Measurements from ENCODE around the gene KANSL1L.

The KANSL1L gene

DNA sequence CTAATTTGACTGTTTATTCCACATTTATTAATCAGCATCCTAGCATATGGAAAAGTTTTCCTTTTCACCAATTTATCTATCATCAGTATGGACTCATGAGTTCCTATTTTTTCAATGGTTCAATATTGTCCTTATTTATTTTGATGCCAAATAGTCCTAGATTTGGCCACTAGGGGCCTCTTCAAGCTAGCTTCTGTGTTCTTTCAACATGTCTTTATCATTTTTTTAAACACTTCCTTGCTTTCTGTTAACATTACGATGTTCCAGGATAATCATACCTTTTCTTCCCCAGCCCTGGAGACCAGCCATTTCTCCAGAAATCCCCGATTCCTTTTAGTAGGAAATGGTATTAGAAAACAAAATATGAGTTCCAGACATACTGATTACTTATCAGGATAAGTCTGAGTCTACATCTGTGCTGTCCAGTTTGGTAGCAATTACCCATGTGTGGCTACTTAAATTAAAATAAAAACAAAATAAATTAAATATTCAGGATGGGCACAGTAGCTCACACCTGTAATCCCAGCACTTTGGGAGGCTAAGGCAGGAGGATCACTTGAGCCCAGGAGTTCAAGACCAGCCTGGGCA is 98.2 kb downstream of the KANSL1L start:
- no peak for DNase-seq (ENCODE audit: low read depth)

DNA sequence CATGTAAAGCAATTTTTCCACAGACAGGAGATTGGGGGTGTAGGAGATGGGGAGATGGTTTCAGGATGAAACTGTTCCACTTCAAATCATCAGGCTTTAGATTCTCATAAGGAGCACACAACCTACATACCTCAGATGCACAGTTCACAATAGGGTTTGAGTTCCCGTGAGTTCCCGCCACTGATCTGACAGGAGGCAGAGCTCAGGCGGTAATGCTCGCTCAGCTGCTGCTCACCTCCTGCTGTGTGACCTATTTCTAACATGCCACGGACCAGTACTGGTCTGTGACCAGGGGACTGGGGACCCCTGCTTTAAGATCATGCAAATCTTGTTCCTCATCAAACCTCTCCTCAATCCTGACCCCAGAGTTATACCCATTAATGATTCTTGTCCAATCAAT is 98.7 kb downstream of the KANSL1L start:
- DNase-seq (ENCODE audit: low read depth) = no peak

DNA sequence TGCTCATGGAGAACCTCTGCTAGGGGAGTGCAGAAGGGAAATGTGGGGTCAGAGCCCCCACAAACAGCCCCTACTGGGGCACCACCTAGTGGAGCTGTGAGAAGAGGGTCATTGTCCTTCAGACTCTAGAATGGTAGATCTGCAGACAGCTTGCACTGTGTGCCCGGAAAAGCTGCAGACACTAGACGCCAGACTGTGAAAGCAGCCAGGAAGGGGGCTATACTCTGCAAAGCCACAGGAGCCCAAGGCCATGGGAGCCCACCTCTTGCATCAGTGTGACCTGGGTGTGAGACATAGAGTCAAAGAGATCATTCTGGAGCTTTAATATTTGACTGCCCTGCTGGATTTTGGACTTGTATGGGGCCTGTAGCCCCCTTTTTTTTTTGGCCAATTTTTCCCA is 107.9 kb downstream of the KANSL1L start:
- DNase-seq (ENCODE audit: low read depth) = no peak

DNA sequence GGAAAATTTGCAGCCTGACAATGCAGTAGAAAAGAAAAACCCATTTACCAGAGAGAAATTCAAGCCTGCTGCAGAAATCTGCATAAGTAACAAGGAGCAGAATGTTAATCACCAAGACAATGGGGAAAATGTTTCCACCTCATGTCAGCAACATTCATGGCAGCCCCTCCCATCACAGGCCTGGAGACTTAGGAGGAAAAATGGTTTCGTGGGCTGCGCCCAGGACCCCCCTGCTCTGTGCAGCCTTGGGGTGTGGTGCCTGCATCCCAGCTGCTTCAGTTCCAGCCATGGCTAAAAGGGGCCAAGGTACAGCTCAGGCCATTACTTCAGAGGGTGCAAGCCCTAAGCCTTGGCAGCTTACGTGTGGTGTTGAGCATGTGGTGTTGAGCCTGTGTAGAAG is 115.4 kb downstream of the KANSL1L start:
- DNase-seq (ENCODE audit: low read depth) = no peak

DNA sequence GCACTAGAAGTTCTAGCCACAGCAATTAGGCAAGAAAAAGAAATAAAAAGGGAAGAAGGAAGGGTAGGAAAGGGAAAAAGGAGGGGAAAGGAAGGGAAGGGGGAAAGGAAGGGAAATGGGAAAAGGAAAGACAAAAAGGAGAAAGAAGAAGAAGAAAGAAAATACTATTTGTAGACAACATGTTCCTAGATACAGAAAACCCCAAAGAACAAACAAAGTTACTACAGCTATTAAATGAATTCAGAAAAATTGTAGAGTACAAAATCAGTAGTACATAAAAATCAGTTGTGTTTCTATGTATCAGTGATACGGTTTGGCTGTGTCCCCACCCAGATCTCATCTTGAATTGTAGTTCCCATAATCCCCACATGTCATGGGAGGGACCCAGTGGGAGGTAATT is 116.5 kb downstream of the KANSL1L start:
- no peak for DNase-seq (ENCODE audit: low read depth)

DNA sequence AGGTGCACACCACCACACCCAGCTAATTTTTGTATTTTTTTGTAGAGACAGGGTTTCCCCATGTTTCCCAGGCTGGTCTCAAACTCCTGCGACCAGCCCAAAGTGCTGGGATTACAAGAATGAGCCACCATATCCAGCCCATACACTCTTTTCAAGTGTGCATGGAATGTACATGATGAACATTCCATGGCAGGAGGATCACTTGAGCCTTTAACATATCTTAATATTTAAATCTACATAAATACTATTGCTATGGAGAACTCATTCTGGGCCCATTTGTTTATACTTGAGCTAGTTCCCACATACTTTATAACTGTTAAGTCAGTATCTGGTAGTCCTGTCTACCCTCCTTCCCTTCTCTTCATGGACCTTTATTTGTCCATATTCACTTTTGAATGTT is 120.3 kb downstream of the KANSL1L start:
- DNase-seq (ENCODE audit: low read depth) = no peak

DNA sequence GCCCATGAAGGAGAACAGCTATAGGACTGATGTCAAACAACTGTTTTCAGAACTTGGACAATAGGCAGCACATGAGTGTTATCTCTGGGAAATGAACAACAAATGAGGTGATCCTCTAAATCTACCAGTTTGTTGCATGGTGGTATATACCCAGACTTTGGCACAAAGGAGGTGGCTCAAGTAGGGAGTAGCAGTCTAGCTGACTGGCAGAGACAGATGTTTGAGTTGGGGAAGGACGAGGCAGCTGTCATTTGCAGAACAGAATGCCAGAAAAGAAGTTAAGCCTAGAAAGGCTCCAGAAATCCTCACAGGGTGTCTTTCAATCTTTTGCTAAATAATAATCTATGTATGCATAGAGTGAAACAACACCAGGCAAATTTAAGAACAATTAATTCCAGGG is 121.4 kb downstream of the KANSL1L start:
- DNase-seq (ENCODE audit: low read depth) = no peak

DNA sequence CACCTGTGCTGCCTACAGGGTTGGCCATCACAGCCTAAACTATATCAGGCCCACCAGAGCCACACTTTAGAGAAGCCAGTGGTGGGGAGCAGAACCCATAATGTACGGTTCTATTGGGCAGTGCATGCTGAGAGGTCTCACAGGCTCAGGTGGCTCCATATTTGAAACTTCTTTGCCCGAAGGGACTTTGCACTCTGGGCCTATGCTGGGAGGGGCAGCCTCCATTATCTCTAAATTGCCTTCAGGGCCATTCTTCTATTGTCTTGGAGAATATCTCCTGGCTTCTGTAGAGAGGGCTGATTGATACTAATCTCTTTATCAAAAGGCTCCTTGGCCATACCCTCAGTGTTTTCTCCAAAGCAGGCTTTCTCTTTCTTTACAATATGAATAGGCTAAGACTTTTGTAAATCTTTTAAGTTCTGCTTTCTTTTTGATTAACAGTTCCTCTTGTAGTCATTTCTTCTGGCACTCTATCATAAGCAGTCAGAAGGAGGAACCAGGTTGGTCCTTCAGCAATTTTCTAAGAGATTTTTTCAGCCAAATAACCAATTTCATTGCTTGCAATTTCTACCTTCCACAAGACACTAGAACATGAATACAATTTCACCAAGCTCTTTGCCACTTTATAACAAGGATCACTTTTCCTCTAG is 124.2 kb downstream of the KANSL1L start:
- no peak for DNase-seq (ENCODE audit: low read depth)

DNA sequence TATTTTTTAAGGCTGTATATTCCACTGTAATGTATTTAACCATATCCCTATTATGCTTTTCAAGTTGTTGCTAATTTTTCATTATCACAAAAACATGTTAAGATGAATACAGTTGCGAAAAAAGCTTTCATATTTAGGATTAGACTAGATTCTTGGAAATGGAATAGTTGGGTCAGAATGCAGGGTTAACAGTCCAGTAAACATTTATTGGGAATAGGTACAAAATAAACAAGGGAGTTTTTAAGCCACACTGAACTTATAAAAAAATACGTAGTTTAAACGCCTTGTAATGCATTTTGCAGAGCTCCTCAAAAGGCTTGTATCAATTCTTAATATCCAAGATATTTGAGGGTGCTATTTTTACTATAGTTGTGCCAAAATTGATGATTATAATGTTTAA is 133.1 kb downstream of the KANSL1L start:
- no peak for DNase-seq (ENCODE audit: low read depth)

DNA sequence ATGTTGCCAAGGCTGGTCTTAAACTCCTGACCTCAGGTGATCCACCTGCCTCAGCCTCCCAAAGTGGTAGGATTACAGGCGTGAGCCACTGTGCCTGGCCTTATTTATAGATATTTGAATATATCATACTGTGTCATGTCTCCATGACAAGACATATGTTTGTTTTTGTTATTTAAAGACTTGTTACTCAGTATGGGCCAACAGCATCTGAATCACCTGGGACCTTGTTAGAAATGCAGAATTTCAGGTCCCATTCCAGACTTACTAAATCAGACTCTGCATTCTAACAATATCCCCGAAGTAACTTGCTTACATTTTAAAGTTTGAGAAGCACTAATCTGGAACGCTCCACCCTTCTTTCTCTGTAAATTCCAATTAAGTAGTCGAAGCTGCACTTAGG is 135.5 kb downstream of the KANSL1L start:
- DNase-seq (ENCODE audit: low read depth) = no peak

DNA sequence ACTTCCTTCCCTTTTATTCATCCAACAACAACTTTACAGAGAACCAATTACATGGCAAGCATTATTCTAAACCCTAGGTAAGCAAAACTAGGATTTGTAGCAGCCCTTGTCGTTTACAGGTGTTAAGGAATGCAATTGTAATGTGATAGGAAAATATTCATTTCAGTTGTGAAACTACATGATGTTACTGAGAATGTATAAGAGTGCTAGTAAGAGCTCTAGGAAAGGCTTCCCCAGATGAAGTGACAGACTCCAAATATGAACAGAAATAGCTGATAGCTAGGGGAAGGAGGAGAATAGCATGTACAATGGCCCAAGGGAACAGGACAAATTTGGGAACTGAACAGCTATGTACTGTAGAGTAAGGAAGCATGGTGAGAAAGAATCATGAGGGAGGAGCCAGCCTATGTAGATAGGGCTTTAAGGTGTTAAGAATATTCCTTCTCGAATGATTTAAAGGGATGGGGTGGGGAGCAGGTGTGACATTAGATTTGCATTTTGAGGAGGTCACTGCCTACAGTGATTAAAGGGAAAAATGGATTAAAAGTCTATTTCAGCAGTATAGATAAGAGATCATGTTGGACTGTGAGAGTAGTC is 137.0 kb downstream of the KANSL1L start:
- no peak for DNase-seq (ENCODE audit: low read depth)

DNA sequence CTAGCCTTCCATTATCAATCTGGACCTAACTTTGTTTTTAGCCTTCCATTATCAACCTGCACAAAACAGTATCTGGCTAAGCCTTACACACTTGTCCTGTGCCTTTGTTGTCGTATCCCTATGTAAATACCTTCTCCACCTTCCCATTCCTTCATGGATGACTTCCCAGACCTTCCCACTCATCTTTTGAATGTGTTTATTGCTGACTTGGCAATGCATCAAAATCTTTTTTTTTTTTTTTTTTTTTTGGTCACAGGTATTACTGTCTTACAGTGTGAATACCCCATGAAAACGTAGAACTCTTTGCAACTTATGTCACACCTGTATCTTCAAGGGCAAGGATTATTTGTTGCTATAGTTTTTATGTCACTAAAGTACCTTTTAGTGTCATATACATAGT is 143.0 kb downstream of the KANSL1L start:
- DNase-seq (ENCODE audit: low read depth) = no peak

DNA sequence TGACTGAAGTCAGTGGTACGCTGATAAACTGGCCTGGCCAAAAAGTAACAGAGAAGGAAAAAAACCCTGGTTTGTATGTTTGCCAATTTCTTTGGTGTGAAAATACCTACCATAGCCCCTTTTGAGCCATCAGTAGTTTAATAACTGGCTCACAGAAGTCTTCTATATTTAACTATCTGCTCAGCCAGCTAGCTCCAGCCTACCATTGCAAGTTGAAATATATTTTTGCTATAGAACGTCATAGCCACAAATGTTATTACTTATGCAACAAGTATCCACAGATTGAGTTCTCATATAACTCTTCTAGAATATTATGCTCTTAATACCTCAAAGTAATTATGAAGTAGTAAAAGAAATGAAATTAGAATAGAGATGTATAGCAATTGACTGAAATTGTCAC is 143.6 kb downstream of the KANSL1L start:
- DNase-seq (ENCODE audit: low read depth) = no peak

DNA sequence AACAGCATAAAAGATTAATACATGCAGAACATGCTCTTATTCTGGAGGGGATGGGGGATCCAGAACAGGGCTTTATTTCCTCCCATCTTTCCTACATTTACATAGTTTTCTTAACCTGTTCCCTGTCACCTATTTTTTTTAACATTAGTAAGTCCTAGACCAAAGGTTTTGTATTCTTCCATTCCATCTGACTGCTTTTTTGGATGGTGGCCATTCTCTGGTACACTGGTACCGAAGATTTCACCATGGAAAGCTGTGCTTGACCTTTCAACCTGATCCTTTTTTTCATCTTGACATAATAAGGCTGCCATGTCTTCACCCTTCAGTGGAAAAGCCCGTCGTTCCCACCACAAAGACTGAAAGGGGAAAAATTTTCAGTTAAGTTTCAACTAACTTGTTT is 148.4 kb downstream of the KANSL1L start:
- no peak for DNase-seq (ENCODE audit: low read depth)

DNA sequence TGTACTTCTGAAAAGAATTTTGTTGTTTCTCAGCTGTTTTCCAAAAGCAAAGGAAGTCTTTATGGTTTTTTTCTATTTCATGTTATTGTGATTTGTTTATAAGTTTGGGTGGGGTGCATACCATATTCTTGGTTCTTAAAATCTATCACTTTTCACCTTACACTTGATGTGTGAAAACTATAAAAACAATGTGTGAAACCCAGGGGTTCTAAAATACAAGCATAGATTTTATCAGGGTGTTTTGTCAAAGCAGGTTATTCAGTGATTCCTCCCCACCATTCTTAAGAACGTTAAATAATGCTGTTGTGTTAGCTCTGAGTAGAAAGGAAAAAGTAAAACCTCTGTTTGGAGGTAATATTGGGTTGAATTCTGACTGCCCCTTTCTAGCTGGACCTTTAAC is 151.1 kb downstream of the KANSL1L start:
- DNase-seq (ENCODE audit: low read depth) = no peak

DNA sequence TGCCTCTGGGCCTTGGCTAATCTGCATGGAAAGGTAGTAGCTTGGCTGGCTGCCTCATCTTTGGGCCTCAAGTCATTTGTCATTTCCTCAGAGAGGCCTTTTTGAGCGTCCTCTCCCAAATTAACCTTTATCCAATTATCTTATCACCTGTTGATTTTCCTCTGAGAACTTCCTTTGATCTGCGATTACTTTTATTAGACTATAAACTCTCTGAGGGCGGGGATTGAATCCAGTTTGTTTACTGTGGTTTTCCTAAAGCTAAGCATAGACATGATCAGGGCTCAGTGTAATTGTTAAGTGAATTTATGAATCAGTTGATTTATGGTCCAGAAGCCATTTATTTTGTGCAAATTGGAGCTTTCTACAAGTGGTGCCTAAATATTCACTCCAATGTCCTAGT is 161.3 kb downstream of the KANSL1L start:
- DNase-seq (ENCODE audit: low read depth) = no peak

DNA sequence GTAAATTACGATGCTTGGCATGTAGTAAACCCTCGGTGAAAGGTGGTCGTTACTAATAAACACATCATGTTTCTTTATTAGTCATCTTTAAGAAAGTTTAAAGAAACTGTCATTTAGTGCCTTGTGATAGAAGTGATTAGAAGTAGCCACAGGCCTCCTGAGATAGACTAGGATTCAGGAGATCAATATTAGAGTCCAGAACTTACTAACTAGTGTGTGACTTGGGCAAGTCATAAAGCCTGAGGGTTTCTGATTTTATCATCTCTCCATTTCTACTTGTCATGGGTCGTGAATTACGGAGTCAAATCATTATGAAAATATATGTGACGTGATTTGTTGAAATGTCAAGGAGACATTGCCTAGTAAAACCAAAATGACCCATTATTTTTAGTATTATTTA is 162.1 kb downstream of the KANSL1L start:
- no peak for DNase-seq (ENCODE audit: low read depth)

DNA sequence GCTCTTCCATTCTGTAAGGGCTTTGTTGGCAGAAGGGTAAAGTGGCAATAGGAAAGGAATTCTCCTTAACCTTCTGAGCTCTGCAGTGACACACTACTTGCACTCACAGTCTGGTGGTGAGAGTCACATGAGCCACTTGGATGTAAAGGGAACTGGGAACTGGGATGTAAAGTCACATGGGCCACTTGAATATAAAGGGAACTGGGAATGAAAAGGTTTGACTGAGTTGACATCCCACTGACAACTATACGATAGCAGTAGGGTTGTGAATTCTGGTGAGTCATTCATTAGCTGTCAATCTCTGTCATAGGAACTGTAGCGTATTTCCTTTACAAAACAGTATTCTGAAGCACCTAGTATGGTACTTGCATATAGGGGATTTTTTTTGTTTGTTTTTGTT is 163.3 kb downstream of the KANSL1L start:
- no peak for DNase-seq (ENCODE audit: low read depth)

DNA sequence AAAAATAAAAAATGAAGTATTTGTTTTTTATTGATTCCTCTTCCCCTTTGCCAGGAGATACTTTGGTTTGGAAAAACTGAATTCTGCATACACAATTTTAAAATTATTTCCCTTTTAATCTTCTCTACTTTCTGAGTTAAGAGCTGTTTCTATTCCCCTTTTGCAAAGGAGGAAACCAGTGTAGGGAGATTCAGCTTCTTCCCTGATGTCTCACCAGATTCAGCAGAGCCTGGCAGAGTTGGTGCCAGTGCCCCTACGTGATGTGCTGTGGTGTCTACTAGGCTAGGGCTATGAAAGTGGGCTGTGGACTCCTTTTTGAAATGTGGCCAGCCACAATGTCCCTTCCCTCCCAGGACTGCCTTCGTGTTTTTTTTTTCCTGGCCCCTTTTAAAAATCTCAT is 166.3 kb downstream of the KANSL1L start:
- DNase-seq (ENCODE audit: low read depth) = no peak

DNA sequence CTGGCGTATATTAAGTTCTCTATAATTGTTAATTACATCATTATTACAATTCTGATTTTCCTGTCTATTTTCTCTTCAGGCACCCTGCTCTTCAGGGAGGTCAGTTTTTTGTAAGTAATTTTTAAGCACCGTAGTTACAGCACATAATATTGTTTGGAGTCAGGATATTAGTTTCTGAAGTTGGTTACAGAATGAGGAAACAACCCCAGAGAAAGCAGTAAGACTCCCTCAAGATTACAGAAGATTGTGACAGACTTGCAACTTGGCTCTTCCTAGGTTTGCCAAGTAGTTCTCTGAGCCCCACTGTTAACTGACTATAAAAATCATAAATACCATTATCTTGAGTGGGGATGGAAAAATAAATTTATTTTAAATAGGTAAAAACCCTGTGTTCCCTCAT is 167.8 kb downstream of the KANSL1L start:
- DNase-seq (ENCODE audit: low read depth) = no peak

DNA sequence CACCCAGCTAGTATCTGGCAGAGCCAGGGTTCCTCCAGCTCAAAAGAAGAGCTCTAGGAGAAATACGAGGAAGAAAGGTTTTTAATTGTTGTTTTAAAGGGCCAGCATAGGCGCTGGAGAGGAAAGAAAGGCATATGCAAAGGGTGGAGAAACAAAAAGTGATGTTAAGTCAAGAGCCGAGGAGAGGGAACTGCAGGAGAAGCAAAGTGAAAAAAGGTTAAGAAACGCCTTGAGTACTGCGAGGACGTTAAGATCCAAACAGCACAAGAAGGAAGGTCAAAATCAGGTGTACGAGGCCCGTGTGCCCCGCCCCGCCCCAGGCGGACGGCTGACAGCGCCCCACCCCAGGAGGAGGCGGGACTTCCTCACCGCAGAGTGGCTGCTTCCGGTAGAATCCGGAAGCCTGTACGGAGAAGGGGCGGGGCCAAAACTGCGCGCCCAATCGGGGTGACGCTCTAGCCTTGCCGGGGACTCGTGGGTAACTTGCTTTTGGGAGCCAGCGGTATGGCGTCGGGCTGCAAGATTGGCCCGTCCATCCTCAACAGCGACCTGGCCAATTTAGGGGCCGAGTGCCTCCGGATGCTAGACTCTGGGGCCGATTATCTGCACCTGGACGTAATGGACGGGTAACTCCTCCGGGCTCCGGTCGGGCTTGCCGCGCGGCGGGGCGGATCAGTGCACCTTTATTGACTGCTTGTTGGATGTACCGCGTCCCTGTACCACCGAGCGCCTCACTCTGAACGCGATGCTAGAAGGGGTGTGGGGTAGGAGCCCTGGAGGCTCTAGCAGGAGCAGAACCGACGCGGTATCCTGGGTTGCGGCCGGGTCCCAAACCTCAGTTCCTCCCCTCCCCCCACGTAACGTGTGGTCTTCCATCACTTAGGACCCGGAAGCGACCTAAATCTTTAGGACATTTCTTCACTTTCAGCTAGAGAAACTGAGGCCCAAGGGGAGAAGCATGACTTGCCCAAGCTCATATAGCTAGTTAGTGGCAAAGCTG is 168.8 kb downstream of the KANSL1L start, which contains the start of gene RPE:
Gene RPE, plus strand, starts transcription at position 481 of the 1,000 bp plus-strand sequence. Its CDS starts 24 bp downstream, at position 505.
- peak; percentile 97 for DNase-seq (ENCODE audit: low read depth)

DNA sequence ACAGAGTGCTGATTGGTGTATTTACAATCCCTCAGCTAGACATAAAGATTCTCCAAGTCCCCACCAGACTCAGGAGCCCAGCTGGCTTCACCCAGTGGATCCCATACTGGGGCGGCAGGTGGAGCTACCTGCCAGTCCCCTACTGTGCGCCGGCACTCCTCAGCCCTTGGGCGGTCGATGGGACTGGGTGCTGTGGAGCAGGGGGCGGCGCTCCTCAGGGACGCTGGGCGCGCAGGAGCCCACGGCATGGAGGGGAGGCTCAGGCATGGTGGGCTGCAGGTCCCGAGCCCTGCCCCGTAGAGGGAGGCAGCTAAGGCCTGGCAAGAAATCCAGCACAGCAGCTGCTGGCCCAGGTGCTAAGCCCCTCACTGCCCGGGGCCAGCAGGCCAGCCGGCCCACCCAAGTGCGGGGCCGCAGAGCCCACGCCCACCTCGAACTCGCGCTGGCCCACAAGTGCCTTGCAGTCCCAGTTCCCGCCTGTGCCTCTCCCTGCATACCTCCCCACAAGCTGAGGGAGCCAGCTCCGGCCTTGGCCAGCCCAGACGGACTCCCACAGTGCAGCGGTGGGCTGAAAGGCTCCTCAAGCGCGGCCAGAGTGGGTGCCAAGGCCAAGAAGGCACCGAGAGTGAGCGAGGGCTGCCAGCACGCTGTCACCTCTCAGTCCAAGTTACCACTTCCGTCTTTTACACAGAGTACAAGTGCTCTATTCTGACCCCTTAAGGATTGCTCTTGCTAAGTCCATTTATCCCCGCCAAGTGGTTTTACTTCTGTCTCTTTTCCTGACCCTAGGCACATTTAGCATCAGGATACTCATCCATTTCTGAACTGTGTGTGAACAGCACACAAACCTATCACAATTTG is 170.5 kb downstream of the KANSL1L start:
- DNase-seq (ENCODE audit: low read depth) = no peak

Data from stimulated activated CD8-positive, alpha-beta memory T cell treated with anti-CD3 and anti-CD28 coated beads, Interleukin-15, amount 100 ng/mL, for 24 hours (primary cell).